ENCODE results near the gene FPGT. TPM values are rescaled to one million over a fixed set of nuclear protein-coding genes. Genes with fewer than 3 reads are reported as not detected.
"Not testable (repeated sequence)": the region's sequence is repeated elsewhere in the genome, so short reads cannot be mapped to it uniquely, and the experiment has no call there.

Gene FPGT
- total RNA-seq, 1 donor, result 5.6 TPM

- Histone ChIP-seq H3K4me3 (ENCODE audit: low read length) (no peak overlapping the region), H3K4me1 (ENCODE audit: insufficient read depth, low read length) (no peaks in the 10 kb centered on the region), H3K9me3 (ENCODE audit: low read depth, low read length) (no peaks in the 10 kb centered on the region), H3K27me3 (ENCODE audit: insufficient read depth, low read length) (no peaks in the 10 kb centered on the region)
Observed at GRCh38 chr1:74237035-74237434, 39.0 kb downstream of the FPGT start.

- H3K9me3 ChIP-seq (ENCODE audit: low read depth, low read length), result no peaks in the 10 kb centered on the region
- H3K4me3 ChIP-seq (ENCODE audit: low read length), result no peak overlapping the region
- H3K27me3 ChIP-seq (ENCODE audit: insufficient read depth, low read length), result no peaks in the 10 kb centered on the region
- no peaks in the 10 kb centered on the region for H3K4me1 ChIP-seq (ENCODE audit: insufficient read depth, low read length)
Observed at GRCh38 chr1:74237787-74238186, 39.7 kb downstream of the FPGT start.

- Histone ChIP-seq H3K9me3 (ENCODE audit: low read depth, low read length) (no peaks in the 10 kb centered on the region), H3K4me3 (ENCODE audit: low read length) (no peak overlapping the region), H3K4me1 (ENCODE audit: insufficient read depth, low read length) (no peaks in the 10 kb centered on the region), H3K27me3 (ENCODE audit: insufficient read depth, low read length) (no peaks in the 10 kb centered on the region)
Observed at GRCh38 chr1:74245168-74245772, 47.2 kb downstream of the FPGT start.

GRCh38 chr1:74246315-74246714, 48.3 kb downstream of the FPGT start:
- H3K4me1 ChIP-seq (ENCODE audit: insufficient read depth, low read length), result no peaks in the 10 kb centered on the region
- no peaks in the 10 kb centered on the region for H3K9me3 ChIP-seq (ENCODE audit: low read depth, low read length)
- H3K27me3 ChIP-seq (ENCODE audit: insufficient read depth, low read length), result no peaks in the 10 kb centered on the region
- H3K4me3 ChIP-seq (ENCODE audit: low read length), result no peak overlapping the region

GRCh38 chr1:74247881-74248528, 50.0 kb downstream of the FPGT start:
- no peaks in the 10 kb centered on the region for H3K9me3 ChIP-seq (ENCODE audit: low read depth, low read length)
- H3K27me3 ChIP-seq (ENCODE audit: insufficient read depth, low read length), result no peaks in the 10 kb centered on the region
- H3K4me3 ChIP-seq (ENCODE audit: low read length), result no peak overlapping the region
- no peaks in the 10 kb centered on the region for H3K4me1 ChIP-seq (ENCODE audit: insufficient read depth, low read length)

GRCh38 chr1:74253243-74253824, 55.3 kb downstream of the FPGT start:
- H3K4me3 ChIP-seq (ENCODE audit: low read length); H3K9me3 ChIP-seq (ENCODE audit: low read depth, low read length); H3K27me3 ChIP-seq (ENCODE audit: insufficient read depth, low read length); H3K4me1 ChIP-seq (ENCODE audit: insufficient read depth, low read length): not testable (repeated sequence)

Other genes starting within 250 kb of the FPGT start
- gene LRRIQ3, start 66 bp upstream of the FPGT start, total RNA-seq, result 0.21 TPM
- gene TNNI3K, start 37.1 kb downstream of the FPGT start, total RNA-seq, result 0.94 TPM